ENCODE measurements around the gene NFE2L1.
A peak's percentile ranks its signal among the peaks of the same experiment; 100 is the strongest.
"Not testable (repeated sequence)": the region's sequence is repeated elsewhere in the genome, so short reads cannot be mapped to it uniquely, and the experiment has no call there.

The NFE2L1 gene

DNA sequence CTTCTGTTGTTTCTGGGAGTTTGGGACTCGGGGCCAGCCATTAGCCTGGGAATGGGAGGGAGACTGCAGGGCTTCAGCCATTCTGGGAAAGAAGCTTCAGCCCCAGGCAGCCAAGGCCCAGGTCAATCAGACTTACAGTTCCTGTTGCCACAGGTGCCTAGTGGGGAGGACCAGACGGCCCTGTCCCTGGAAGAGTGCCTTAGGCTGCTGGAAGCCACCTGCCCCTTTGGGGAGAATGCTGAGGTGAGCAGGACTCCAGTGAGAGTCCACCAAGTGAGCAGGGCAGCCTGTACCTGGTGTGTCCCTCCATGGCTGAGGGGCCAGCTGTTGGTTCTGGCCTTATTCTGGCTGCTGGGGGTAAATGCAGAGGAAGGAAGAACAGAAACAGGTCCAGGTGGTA, 8.7 kb downstream of the NFE2L1 start:
- ATAC-seq (replicated peaks) (no peak), DNase-seq (no peak)
- Mint-ChIP-seq H3K27ac (peak overlapping the region; percentile 12 to 61), H3K4me1 (ENCODE audit: low read depth in 2 of 2) (peaks cover 26 to 36% of the 10 kb centered on the region in 2 donors), H3K36me3 (ENCODE audit: insufficient read depth) (peaks cover 38% of the 10 kb centered on the region), H3K4me3 (no peak overlapping the region), H3K9me3 (no peaks in the 10 kb centered on the region), H3K27me3 (no peaks in the 10 kb centered on the region)

GRCh38 chr17:48057626-48058025, 9.5 kb downstream of the NFE2L1 start:
- Mint-ChIP-seq H3K27me3 (no peaks in the 10 kb centered on the region), H3K4me3 (no peak overlapping the region), H3K27ac (peak overlapping the region in 1 of 2 donors; percentile 12), H3K36me3 (ENCODE audit: insufficient read depth) (peaks cover 44% of the 10 kb centered on the region), H3K9me3 (no peaks in the 10 kb centered on the region), H3K4me1 (ENCODE audit: low read depth in 2 of 2) (peaks cover 21 to 30% of the 10 kb centered on the region in 2 donors)
- no peak for DNase-seq
- no peak for ATAC-seq (replicated peaks)

GRCh38 chr17:48058393-48059124, 10.4 kb downstream of the NFE2L1 start:
- Mint-ChIP-seq H3K9me3 (no peaks in the 10 kb centered on the region), H3K27ac (peak overlapping the region in 1 of 2 donors; percentile 65), H3K4me3 (no peak overlapping the region), H3K36me3 (ENCODE audit: insufficient read depth) (peaks cover 49% of the 10 kb centered on the region), H3K27me3 (no peaks in the 10 kb centered on the region), H3K4me1 (ENCODE audit: low read depth in 2 of 2) (peaks cover 15 to 21% of the 10 kb centered on the region in 2 donors)
- no peak for DNase-seq
- ATAC-seq (replicated peaks) = no peak

- ATAC-seq (replicated peaks) (no peak), DNase-seq (no peak)
- H3K27me3 Mint-ChIP-seq = no peaks in the 10 kb centered on the region
- no peak overlapping the region for H3K4me3 Mint-ChIP-seq
- H3K9me3 Mint-ChIP-seq = no peaks in the 10 kb centered on the region
- peaks cover 14 to 20% of the 10 kb centered on the region in 2 donors for H3K4me1 Mint-ChIP-seq (ENCODE audit: low read depth in 2 of 2)
- peak overlapping the region in 1 of 2 donors; percentile 65 for H3K27ac Mint-ChIP-seq
- H3K36me3 Mint-ChIP-seq (ENCODE audit: insufficient read depth) = peaks cover 49% of the 10 kb centered on the region
Observed at GRCh38 chr17:48059125-48059668, 11.0 kb downstream of the NFE2L1 start.

GRCh38 chr17:48060249-48060648, 12.1 kb downstream of the NFE2L1 start:
- Mint-ChIP-seq H3K27ac (no peak overlapping the region), H3K4me1 (ENCODE audit: low read depth in 2 of 2) (peaks cover 12 to 17% of the 10 kb centered on the region in 2 donors), H3K27me3 (no peaks in the 10 kb centered on the region), H3K9me3 (no peaks in the 10 kb centered on the region), H3K4me3 (no peak overlapping the region), H3K36me3 (ENCODE audit: insufficient read depth) (peaks cover 51% of the 10 kb centered on the region)
- no peak for ATAC-seq (replicated peaks)
- DNase-seq = no peak

- peaks cover 0 to 3% of the 10 kb centered on the region in 2 donors for H3K4me1 Mint-ChIP-seq (ENCODE audit: low read depth in 2 of 2)
- no peak for ATAC-seq (replicated peaks)
Observed at GRCh38 chr17:48062273-48062672, 14.1 kb downstream of the NFE2L1 start.

DNA sequence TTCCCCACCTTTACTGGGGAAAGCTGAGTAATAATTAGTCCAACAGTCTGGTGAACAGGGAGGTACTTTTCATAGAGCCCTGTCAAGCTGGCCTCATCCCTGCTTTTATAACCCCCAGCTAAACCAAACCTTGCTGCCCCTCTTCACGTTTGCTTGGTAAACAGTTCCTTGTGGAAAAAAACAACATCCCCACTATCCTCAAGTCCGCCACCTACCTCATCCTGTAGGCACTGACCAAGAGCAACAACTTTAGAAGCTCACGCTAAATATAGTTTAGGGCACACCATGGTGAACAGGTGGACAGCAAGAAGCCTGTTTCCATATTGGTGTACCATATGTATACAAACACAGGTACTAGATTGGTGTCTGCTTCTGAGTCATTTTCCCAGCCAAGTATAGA, 16.5 kb downstream of the NFE2L1 start:
- ATAC-seq (replicated peaks) = no peak
- no peak for DNase-seq
- no peaks in the 10 kb centered on the region for H3K27me3 Mint-ChIP-seq
- H3K36me3 Mint-ChIP-seq (ENCODE audit: insufficient read depth) = peaks cover 49% of the 10 kb centered on the region
- no peak overlapping the region for H3K4me3 Mint-ChIP-seq
- H3K9me3 Mint-ChIP-seq = no peaks in the 10 kb centered on the region
- H3K27ac Mint-ChIP-seq = no peak overlapping the region
- H3K4me1 Mint-ChIP-seq (ENCODE audit: low read depth in 2 of 2) = no peaks in the 10 kb centered on the region

More at GRCh38 chr17:48062273-48062672, 14.1 kb downstream of the NFE2L1 start:
- H3K27me3 Mint-ChIP-seq = no peaks in the 10 kb centered on the region
- peaks cover 55% of the 10 kb centered on the region for H3K36me3 Mint-ChIP-seq (ENCODE audit: insufficient read depth)
- no peak for DNase-seq
- H3K4me3 Mint-ChIP-seq = no peak overlapping the region
- H3K27ac Mint-ChIP-seq = no peak overlapping the region
- no peaks in the 10 kb centered on the region for H3K9me3 Mint-ChIP-seq

DNA sequence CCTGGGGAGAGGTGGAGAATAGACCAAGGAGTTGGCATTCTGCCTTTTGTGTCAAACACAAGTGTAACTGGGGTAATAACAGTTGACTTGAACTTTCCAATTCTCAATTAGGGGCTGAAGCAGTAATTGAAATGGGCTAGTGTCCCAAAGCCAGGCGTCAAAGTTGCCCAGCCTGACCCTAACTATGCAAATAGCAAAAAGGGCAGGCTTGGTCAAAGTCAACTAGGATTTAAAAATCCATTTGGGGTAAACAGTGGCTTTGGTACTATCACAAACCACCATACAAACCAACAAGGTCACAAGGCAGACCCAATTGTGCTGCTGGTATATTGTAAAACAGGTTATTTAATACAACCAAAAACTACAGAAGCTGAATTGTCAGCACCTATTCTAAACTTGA, 18.0 kb downstream of the NFE2L1 start:
- no peaks in the 10 kb centered on the region for H3K27me3 Mint-ChIP-seq
- no peak for DNase-seq
- no peaks in the 10 kb centered on the region for H3K9me3 Mint-ChIP-seq
- no peak overlapping the region for H3K27ac Mint-ChIP-seq
- no peak overlapping the region for H3K4me3 Mint-ChIP-seq
- ATAC-seq (replicated peaks) = no peak
- no peaks in the 10 kb centered on the region for H3K4me1 Mint-ChIP-seq (ENCODE audit: low read depth in 2 of 2)
- peaks cover 48% of the 10 kb centered on the region for H3K36me3 Mint-ChIP-seq (ENCODE audit: insufficient read depth)

DNA sequence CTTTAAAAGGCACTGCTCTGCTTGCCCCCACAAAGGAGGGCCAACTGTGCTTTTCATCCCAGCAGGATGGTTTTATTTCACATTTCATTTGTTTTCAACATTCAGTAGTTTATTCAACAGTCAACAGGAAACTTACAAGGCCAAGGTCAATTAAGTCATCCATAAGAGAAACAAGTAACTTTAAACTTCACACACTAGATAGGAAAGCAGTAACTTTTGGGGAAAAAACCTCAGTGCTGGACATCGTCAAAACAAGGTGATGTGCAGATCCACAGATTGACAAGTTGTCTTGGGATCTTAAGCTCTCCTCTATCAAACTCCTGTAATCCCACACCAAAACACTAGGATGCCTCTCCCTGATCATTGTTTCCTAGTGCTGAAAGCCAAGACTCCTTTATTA, 18.5 kb downstream of the NFE2L1 start:
- no peak for DNase-seq
- ATAC-seq (replicated peaks) = no peak
- no peak overlapping the region for H3K27ac Mint-ChIP-seq
- peaks cover 51% of the 10 kb centered on the region for H3K36me3 Mint-ChIP-seq (ENCODE audit: insufficient read depth)
- no peaks in the 10 kb centered on the region for H3K4me1 Mint-ChIP-seq (ENCODE audit: low read depth in 2 of 2)
- no peaks in the 10 kb centered on the region for H3K27me3 Mint-ChIP-seq
- no peaks in the 10 kb centered on the region for H3K9me3 Mint-ChIP-seq
- no peak overlapping the region for H3K4me3 Mint-ChIP-seq

DNA sequence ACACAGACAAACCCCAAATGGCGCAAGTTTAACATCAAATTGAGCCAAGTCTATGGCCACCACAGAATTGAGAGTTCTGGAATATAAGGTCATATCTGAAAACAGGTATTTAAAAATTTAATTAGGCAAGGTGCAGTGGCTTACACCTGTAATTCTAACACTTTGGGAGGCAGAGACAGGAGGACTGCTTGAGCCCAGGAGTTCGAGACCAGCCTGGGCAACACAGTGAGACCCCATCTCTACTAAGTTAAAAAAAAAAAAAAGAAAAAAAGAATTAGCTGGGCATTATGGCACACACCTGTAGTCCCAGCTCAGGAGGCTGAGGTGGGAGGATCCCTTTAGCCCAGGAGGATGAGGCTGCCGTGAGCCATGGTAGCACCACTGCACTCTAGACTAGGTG, 19.1 kb downstream of the NFE2L1 start:
- Mint-ChIP-seq H3K4me1 (ENCODE audit: low read depth in 2 of 2) (no peaks in the 10 kb centered on the region), H3K27ac (no peak overlapping the region), H3K27me3 (no peaks in the 10 kb centered on the region), H3K36me3 (ENCODE audit: insufficient read depth) (peaks cover 46% of the 10 kb centered on the region), H3K9me3 (no peaks in the 10 kb centered on the region), H3K4me3 (no peak overlapping the region)
- no peak for ATAC-seq (replicated peaks)
- DNase-seq = no peak

GRCh38 chr17:48067808-48068207, 19.6 kb downstream of the NFE2L1 start:
- H3K9me3 Mint-ChIP-seq; H3K27me3 Mint-ChIP-seq; H3K4me3 Mint-ChIP-seq; H3K27ac Mint-ChIP-seq; H3K4me1 Mint-ChIP-seq (ENCODE audit: low read depth in 2 of 2); ATAC-seq (replicated peaks); DNase-seq: not testable (repeated sequence)
- H3K36me3 Mint-ChIP-seq (ENCODE audit: insufficient read depth) = peaks cover 44% of the 10 kb centered on the region

- ATAC-seq (replicated peaks) (peak; percentile 37), DNase-seq (no peak)
- Mint-ChIP-seq H3K27ac (no peak overlapping the region), H3K36me3 (ENCODE audit: insufficient read depth) (peaks cover 41% of the 10 kb centered on the region), H3K4me1 (ENCODE audit: low read depth in 2 of 2) (no peaks in the 10 kb centered on the region), H3K9me3 (no peaks in the 10 kb centered on the region), H3K27me3 (no peaks in the 10 kb centered on the region), H3K4me3 (no peak overlapping the region)
Observed at GRCh38 chr17:48068491-48068961, 20.4 kb downstream of the NFE2L1 start.

- ATAC-seq (replicated peaks) = no peak
- Mint-ChIP-seq H3K4me3 (no peak overlapping the region), H3K27me3 (no peaks in the 10 kb centered on the region), H3K9me3 (no peaks in the 10 kb centered on the region), H3K36me3 (ENCODE audit: insufficient read depth) (peaks cover 43% of the 10 kb centered on the region), H3K27ac (no peak overlapping the region), H3K4me1 (ENCODE audit: low read depth in 2 of 2) (no peaks in the 10 kb centered on the region)
- DNase-seq = no peak
Observed at GRCh38 chr17:48070195-48070594, 22.0 kb downstream of the NFE2L1 start.

DNA sequence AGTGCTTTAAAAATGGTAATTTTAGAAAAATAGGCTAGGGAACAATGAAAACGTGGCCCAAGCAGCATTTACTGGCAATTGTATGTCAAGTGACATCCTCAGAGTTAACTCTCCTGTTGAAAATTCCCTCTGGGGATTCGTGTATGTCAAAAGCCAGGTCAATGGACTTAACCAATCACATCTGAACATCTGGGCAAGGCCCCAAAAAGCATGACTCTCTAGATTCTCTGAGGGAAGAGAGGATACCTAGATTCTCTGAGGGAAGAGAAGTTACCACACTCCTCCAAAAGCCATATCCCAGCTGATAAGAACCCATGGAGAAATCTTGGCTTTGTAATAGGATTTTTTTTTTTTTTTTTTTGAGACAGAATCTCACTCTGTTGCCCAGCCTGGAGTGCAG, 23.5 kb downstream of the NFE2L1 start:
- H3K27ac Mint-ChIP-seq = no peak overlapping the region
- H3K9me3 Mint-ChIP-seq = no peaks in the 10 kb centered on the region
- no peaks in the 10 kb centered on the region for H3K4me1 Mint-ChIP-seq (ENCODE audit: low read depth in 2 of 2)
- DNase-seq = no peak
- H3K27me3 Mint-ChIP-seq = no peaks in the 10 kb centered on the region
- ATAC-seq (replicated peaks) = no peak
- no peak overlapping the region for H3K4me3 Mint-ChIP-seq
- peaks cover 35% of the 10 kb centered on the region for H3K36me3 Mint-ChIP-seq (ENCODE audit: insufficient read depth)

Data from effector memory CD8-positive, alpha-beta T cell (primary cell).